GM21447 (cell line): ENCODE measurements around the gene NSMCE4A.
"Not testable (repeated sequence)": the region's sequence is repeated elsewhere in the genome, so short reads cannot be mapped to it uniquely, and the experiment has no call there.

Experiments used
- ATAC-seq: cut with Tn5 transposase; IDR thresholded peaks from one replicate; pipeline ENCODE4 v1.9.1; 2021; ENCODE audit not compliant: unreplicated experiment

Gene NSMCE4A, protein sequence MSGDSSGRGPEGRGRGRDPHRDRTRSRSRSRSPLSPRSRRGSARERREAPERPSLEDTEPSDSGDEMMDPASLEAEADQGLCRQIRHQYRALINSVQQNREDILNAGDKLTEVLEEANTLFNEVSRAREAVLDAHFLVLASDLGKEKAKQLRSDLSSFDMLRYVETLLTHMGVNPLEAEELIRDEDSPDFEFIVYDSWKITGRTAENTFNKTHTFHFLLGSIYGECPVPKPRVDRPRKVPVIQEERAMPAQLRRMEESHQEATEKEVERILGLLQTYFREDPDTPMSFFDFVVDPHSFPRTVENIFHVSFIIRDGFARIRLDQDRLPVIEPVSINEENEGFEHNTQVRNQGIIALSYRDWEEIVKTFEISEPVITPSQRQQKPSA

GRCh38 chr10:121974535-121975294 lies at the start of gene NSMCE4A:
Gene NSMCE4A, minus strand, starts transcription at chr10:121975217. Its CDS starts 52 bp downstream, at chr10:121975165.
- ATAC-seq = peak; percentile 81

GRCh38 chr10:122023257-122023656 lies 48.2 kb upstream of the NSMCE4A start:
- ATAC-seq = not testable (repeated sequence)

GRCh38 chr10:122022276-122022675 lies 47.3 kb upstream of the NSMCE4A start:
- ATAC-seq = no peak

GRCh38 chr10:122021828-122022227 lies 46.8 kb upstream of the NSMCE4A start:
- no peak for ATAC-seq

DNA sequence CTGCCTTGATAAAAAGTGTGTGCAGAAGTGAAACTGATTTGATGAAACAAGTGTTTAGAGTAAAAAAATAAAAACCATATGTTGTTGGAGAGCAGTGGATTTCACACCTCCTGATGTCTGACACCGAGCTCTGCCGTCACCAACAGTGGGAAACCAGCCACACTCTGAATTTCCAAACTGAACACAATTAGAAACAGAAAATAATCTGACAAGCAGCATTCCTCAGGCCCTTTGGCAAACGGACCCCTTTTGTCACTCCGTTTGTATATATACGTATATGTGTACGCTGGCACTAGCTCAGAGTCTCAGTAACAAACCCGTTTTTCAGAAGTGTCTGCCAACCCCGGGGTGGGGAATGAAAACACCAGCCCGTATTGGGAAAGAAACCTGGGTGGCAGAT lies 46.4 kb upstream of the NSMCE4A start:
- no peak for ATAC-seq

DNA sequence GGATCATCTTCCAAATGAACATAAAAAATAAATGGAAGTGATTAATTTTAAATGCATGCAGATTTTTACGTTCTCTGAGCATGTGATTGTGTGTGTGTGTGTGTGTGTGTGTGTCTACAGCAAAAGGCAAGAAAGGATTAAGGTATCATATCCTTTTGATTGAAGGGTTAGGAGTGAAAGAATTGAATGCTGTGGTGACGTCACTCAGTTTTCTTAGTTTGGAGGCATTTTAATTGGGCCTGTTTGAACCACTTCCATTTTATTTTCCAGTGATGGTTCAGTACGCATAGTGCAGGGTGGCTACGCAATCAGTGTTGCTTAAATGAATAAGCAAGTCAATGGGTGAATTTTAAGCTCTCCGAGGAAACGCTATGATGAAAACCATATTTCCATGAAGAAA lies 45.2 kb upstream of the NSMCE4A start:
- ATAC-seq = no peak

GRCh38 chr10:122019414-122019975 lies 44.5 kb upstream of the NSMCE4A start:
- ATAC-seq = no peak

GRCh38 chr10:122018951-122019413 lies 44.0 kb upstream of the NSMCE4A start:
- ATAC-seq = no peak

DNA sequence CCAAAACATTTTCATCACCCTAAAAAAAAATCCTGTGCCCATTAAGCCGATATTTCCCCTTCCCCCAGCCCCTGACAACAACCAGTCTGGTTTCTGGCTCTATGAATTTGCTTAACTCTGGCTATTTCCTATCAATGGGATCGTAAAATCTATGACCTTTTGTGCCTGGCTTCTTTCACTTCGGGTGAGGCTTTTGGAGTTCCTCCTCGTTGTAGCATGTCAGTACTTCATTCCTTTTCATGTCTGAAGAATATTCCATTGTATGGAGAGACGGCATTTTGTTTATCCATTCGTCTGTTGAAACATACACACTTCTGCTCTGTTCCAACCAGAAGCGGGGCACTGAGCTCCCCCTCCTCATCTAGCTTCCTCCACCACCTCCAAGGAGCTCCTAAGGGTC lies 43.5 kb upstream of the NSMCE4A start:
- no peak for ATAC-seq

DNA sequence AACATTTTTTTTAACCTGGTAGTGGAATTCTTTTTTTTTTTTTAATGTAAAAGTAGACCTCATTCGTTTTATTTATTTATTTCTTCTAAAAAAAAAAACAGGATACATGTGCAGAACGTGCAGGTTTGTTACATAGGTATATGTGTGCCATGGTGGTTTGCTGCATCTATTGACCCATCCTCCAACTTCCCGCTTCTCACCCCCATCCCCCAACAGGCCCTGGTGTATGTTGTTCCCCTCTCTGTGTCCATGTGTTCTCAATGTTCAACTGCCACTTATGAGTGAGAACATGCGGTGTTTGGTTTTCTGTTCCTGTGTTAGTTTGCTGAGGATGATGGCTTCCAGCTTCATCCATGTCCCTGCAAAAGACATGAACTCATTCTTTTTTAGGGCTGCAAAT lies 42.9 kb upstream of the NSMCE4A start:
- not testable (repeated sequence) for ATAC-seq

- ATAC-seq = no peak
Observed at GRCh38 chr10:122014652-122015248, 39.7 kb upstream of the NSMCE4A start.

GRCh38 chr10:122013311-122013780 lies 38.3 kb upstream of the NSMCE4A start:
- ATAC-seq = no peak

DNA sequence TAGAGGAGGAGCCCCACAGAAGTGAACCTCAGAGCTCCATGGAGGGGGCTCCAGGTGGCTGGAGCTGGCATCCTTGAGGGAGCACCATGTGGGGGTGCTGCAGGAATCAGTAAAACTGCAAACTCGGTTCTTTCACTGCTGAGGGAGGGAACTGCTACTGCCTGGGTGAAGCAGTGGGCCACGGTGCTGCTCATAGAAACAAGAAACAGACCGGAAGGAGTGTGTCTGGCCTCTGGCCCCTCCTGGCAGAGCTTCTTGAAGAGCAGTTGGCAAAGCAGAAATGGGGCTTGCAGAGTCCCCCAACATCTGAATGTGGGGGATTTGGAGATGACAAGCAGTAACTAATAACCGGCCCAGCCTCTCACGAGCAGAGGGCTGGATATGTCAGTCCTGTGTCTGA lies 37.7 kb upstream of the NSMCE4A start:
- no peak for ATAC-seq

DNA sequence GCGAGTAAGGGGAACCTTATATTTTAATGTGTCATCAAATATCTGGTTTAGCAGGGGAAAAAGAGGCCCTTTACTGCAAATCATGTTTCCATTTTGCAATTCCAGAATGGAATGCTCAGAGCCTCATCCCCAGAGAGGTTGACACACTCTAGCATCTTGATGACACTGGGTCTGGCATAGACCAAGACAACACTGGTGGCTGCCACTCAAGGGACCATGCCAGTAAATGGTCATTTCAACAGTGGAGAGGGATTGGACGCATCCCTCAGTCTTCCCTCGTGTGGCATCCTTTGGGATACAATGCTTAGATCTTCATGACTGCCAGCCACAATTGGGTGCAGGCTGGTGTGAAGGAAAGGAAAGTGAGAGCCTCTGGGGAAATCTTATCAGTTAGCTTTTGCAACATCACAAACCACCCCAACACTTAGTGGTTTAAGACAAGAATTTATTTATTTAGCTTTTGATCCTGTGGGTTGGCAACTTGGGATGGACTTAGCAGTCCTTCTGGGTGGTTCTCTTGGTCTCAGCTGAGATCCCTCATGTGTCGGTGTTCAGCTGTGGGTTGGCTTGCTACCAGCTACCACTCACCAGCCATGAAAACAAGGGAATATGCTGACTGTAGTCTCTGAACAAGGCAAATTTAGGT lies 35.5 kb upstream of the NSMCE4A start:
- ATAC-seq = no peak

GRCh38 chr10:122007415-122007814 lies 32.4 kb upstream of the NSMCE4A start:
- no peak for ATAC-seq

- no peak for ATAC-seq
Observed at GRCh38 chr10:122001698-122002097, 26.7 kb upstream of the NSMCE4A start.

GRCh38 chr10:121999301-121999700 lies 24.3 kb upstream of the NSMCE4A start:
- no peak for ATAC-seq

DNA sequence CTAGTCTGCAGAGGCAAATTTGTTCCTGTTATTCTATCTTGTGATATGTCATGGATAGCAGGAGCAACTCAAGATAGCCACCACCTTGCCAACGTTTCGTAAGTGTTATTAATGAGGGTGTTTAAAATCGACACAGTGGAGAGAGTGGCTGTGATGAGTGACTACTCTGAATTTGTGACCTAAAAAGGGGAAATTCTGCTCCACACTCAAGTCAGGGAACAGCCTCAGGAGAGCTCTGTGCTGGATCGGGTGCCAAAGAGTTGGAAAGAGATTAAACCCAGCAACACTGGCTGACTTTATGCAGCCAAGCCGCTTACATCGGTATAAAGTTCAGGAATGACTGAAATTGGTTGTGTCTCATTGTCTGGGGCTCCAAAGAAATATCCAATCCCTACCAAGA lies 23.4 kb upstream of the NSMCE4A start:
- no peak for ATAC-seq

DNA sequence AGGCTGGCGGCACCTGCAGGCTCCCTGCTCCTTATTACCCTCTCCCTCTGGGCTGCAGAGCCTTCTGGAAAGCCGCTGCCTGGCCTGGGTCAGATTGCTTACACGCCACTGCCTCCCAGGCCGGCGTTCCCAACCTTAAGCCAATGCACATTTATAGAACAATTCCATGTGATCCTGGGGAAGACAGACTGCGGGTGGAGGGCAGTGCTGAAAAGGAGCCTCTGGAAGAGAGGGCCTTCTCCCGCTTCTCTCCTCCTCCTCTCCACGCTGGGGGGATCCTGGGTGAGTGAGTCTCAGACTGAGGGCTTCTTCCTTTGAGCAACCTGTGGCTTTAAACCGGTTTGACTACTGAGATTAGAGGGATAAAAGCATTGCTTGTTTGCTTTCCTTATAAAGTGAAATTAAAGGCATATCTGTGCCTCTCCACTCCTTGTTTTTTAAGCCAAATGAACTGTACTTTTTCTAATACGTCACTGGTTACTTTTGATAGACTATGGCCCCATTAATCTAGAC lies 19.5 kb upstream of the NSMCE4A start:
- ATAC-seq = no peak

- ATAC-seq = not testable (repeated sequence)
Observed at GRCh38 chr10:121991727-121992126, 16.7 kb upstream of the NSMCE4A start.
